ENCODE measurements around the gene EHMT1.

The EHMT1 gene

GRCh38 chr9:137853392-137853995 lies 234.7 kb downstream of the EHMT1 start:
- TF ChIP-seq, protein P1, sequence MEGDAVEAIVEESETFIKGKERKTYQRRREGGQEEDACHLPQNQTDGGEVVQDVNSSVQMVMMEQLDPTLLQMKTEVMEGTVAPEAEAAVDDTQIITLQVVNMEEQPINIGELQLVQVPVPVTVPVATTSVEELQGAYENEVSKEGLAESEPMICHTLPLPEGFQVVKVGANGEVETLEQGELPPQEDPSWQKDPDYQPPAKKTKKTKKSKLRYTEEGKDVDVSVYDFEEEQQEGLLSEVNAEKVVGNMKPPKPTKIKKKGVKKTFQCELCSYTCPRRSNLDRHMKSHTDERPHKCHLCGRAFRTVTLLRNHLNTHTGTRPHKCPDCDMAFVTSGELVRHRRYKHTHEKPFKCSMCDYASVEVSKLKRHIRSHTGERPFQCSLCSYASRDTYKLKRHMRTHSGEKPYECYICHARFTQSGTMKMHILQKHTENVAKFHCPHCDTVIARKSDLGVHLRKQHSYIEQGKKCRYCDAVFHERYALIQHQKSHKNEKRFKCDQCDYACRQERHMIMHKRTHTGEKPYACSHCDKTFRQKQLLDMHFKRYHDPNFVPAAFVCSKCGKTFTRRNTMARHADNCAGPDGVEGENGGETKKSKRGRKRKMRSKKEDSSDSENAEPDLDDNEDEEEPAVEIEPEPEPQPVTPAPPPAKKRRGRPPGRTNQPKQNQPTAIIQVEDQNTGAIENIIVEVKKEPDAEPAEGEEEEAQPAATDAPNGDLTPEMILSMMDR (conservative IDR thresholded peaks at IDR 0.05; ENCODE audit: low read depth, low read length) = no peak
- Histone ChIP-seq H3K27me3 (ENCODE audit: insufficient read depth, low read depth) (no peaks in the 10 kb centered on the region), H3K4me3 (IDR thresholded peaks at IDR 0.05; ENCODE audit: insufficient read depth, low read depth, low read length) (no peak overlapping the region), H4K20me1 (ENCODE audit: insufficient read depth) (no peaks in the 10 kb centered on the region), H3K4me1 (ENCODE audit: low read depth, poor library complexity, severe bottlenecking) (no peaks in the 10 kb centered on the region), H2AFZ (ENCODE audit: low read depth) (no peak overlapping the region), H3K36me3 (ENCODE audit: insufficient read depth) (no peaks in the 10 kb centered on the region), H3K9ac (no peak overlapping the region), H3K4me2 (no peak overlapping the region), H3K79me2 (ENCODE audit: insufficient read depth, low read depth) (no peaks in the 10 kb centered on the region), H3K27ac (no peak overlapping the region)

GRCh38 chr9:137860361-137860760 lies 241.6 kb downstream of the EHMT1 start:
- H3K4me3 ChIP-seq (IDR thresholded peaks at IDR 0.05; ENCODE audit: insufficient read depth, low read depth, low read length) = no peak overlapping the region
- H3K4me2 ChIP-seq = no peak overlapping the region
- TF ChIP-seq, protein P1 (conservative IDR thresholded peaks at IDR 0.05; ENCODE audit: low read depth, low read length) = no peak
- no peak overlapping the region for H3K27ac ChIP-seq
- no peaks in the 10 kb centered on the region for H4K20me1 ChIP-seq (ENCODE audit: insufficient read depth)
- H3K27me3 ChIP-seq (ENCODE audit: insufficient read depth, low read depth) = no peaks in the 10 kb centered on the region
- no peaks in the 10 kb centered on the region for H3K36me3 ChIP-seq (ENCODE audit: insufficient read depth)
- no peaks in the 10 kb centered on the region for H3K79me2 ChIP-seq (ENCODE audit: insufficient read depth, low read depth)
- H3K4me1 ChIP-seq (ENCODE audit: low read depth, poor library complexity, severe bottlenecking) = no peaks in the 10 kb centered on the region
- no peak overlapping the region for H3K9ac ChIP-seq
- H2AFZ ChIP-seq (ENCODE audit: low read depth) = no peak overlapping the region

GRCh38 chr9:137865581-137866145 lies 246.9 kb downstream of the EHMT1 start:
- Histone ChIP-seq H3K27me3 (ENCODE audit: insufficient read depth, low read depth) (no peaks in the 10 kb centered on the region), H3K36me3 (ENCODE audit: insufficient read depth) (no peaks in the 10 kb centered on the region), H3K9ac (no peak overlapping the region), H3K79me2 (ENCODE audit: insufficient read depth, low read depth) (no peaks in the 10 kb centered on the region), H3K27ac (no peak overlapping the region), H3K4me3 (IDR thresholded peaks at IDR 0.05; ENCODE audit: insufficient read depth, low read depth, low read length) (no peak overlapping the region), H3K4me1 (ENCODE audit: low read depth, poor library complexity, severe bottlenecking) (no peaks in the 10 kb centered on the region), H3K4me2 (no peak overlapping the region), H4K20me1 (ENCODE audit: insufficient read depth) (no peaks in the 10 kb centered on the region), H2AFZ (ENCODE audit: low read depth) (no peak overlapping the region)
- TF ChIP-seq, protein P1 (conservative IDR thresholded peaks at IDR 0.05; ENCODE audit: low read depth, low read length) = no peak

DNA sequence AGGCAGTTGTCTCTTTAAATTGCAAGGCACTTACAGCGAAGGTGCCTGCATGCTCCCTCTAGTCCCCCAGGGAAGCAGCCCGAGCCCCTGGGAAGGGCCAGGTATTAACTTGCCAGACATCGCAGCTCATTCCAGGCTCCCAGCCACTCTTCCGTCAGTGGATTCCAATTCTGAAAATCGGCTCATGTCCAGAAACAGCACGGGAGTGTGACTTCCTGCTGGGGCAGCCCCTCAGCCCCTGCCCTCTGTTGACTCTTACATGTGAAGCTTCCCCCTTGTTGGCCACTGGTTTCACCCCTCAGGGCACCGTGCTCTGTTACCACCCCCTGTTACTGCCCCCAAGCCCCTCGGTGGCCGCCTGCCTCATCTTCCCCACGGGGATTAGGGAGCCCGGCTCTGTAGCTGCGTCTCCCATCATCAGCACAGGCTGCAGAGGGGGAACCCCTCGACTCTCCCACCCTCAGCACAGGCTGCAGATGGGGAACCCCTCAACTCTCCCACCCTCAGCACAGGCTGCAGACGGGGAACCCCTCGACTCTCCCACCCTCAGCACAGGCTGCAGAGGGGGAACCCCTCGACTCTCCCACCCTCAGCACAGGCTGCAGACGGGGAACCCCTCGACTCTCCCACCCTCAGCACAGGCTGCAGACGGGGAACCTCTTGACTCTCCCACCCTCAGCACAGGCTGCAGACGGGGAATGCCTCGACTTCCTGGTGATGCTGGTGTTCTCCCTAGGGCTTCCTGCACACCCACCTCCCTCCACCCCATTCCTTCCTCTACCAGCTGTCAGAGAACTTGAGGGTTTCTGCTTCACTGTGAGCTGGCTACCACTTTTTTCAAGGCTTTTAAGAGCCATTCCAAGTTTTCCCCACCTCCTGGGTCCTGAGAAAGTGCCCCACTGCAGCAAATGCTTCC lies 247.7 kb downstream of the EHMT1 start:
- no peaks in the 10 kb centered on the region for H3K79me2 ChIP-seq (ENCODE audit: insufficient read depth, low read depth)
- H3K4me2 ChIP-seq = no peak overlapping the region
- H3K27ac ChIP-seq = no peak overlapping the region
- no peak overlapping the region for H2AFZ ChIP-seq (ENCODE audit: low read depth)
- H4K20me1 ChIP-seq (ENCODE audit: insufficient read depth) = no peaks in the 10 kb centered on the region
- H3K27me3 ChIP-seq (ENCODE audit: insufficient read depth, low read depth) = no peaks in the 10 kb centered on the region
- H3K4me1 ChIP-seq (ENCODE audit: low read depth, poor library complexity, severe bottlenecking) = no peaks in the 10 kb centered on the region
- H3K9ac ChIP-seq = no peak overlapping the region
- no peaks in the 10 kb centered on the region for H3K36me3 ChIP-seq (ENCODE audit: insufficient read depth)
- no peak overlapping the region for H3K4me3 ChIP-seq (IDR thresholded peaks at IDR 0.05; ENCODE audit: insufficient read depth, low read depth, low read length)
- TF ChIP-seq, protein P1 (conservative IDR thresholded peaks at IDR 0.05; ENCODE audit: low read depth, low read length) = no peak

Measured in KMS-11 (cell line).